ENCODE results near the gene JOSD1. TPM values are rescaled to one million over a fixed set of nuclear protein-coding genes. Genes with fewer than 3 reads are reported as not detected.

Gene JOSD1
- total and polyA plus RNA-seq, 4 donors = 3.4 to 20.6 (median 14.7) TPM

- TF ChIP-seq NR2F2 (IDR thresholded peaks at IDR 0.05) = no peak
- TF ChIP-seq JUND (IDR thresholded peaks at IDR 0.05) = no peak
- no peak for TF ChIP-seq REST (IDR thresholded peaks at IDR 0.05)
- no peak for TF ChIP-seq GABPA (IDR thresholded peaks at IDR 0.05 in 1 of 2, conservative IDR thresholded peaks at IDR 0.05 in 1 of 2)
- Histone ChIP-seq H3K4me3 (ENCODE audit: low read depth in 1 of 3, low read length in 3 of 3) (no peak overlapping the region), H3K9me3 (ENCODE audit: control insufficient read depth in 4 of 4, low read length in 3 of 4) (no peaks in the 10 kb centered on the region)
Measured at GRCh38 chr22:38730411-38730871, 29.7 kb upstream of the JOSD1 start.

DNA sequence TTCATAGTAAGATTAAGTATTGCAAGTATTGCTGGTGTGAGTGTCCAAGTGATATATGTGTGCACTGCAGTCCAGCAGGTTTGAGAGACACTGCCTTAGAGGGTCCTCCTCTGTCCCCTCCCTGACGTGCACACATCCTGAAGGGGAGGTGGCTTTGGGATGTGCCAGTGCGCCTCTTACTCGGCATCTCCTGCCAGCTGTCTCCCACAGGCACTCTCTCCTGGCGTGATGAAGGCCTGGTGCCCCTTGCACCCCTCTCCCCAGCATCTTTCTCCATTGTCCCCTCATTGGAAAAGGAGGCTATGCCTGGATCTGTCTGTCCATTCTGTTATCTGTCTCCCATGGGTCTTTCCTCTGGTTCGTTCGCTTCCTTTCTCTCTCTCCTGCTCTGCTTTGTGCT, 29.2 kb upstream of the JOSD1 start:
- no peak overlapping the region for H3K9ac ChIP-seq (ENCODE audit: low read depth in 1 of 2, low read length in 2 of 2)
- peaks cover 28 to 65% (median 44%) of the 10 kb centered on the region in 4 donors for H3K36me3 ChIP-seq (ENCODE audit: control insufficient read depth in 4 of 4, insufficient read depth in 3 of 4, low read depth in 1 of 4, low read length in 3 of 4)
- H3K27me3 ChIP-seq (ENCODE audit: control insufficient read depth in 4 of 4, insufficient read depth in 4 of 4, low read length in 3 of 4) = no peaks in the 10 kb centered on the region
- peaks cover 22 to 42% (median 36%) of the 10 kb centered on the region in 4 donors for H3K4me1 ChIP-seq (ENCODE audit: control insufficient read depth in 4 of 4, insufficient read depth in 4 of 4, low read length in 3 of 4)
- DNase-seq (ENCODE audit: low spot score) = no peak
- WGBS = 92% methylated on average over 6 of the region's 6 CpGs
- H3K27ac ChIP-seq (ENCODE audit: low read depth in 1 of 2, low read length in 2 of 2) = no peak overlapping the region
- no peak for TF ChIP-seq TAF1 (conservative IDR thresholded peaks at IDR 0.05)
- TF ChIP-seq NR2F2 (IDR thresholded peaks at IDR 0.05) = no peak
- TF ChIP-seq GABPA (IDR thresholded peaks at IDR 0.05 in 1 of 2, conservative IDR thresholded peaks at IDR 0.05 in 1 of 2) = no peak
- no peak for TF ChIP-seq JUND (IDR thresholded peaks at IDR 0.05)
- no peak for TF ChIP-seq FOXA2 (IDR thresholded peaks at IDR 0.05)
- no peak for TF ChIP-seq EGR1 (IDR thresholded peaks at IDR 0.05; ENCODE audit: low read depth in 2 of 2)
- TF ChIP-seq ZBTB33 (IDR thresholded peaks at IDR 0.05) = no peak
- TF ChIP-seq REST (IDR thresholded peaks at IDR 0.05) = no peak
- TF ChIP-seq HNF4G (IDR thresholded peaks at IDR 0.05) = no peak
- TF ChIP-seq RAD21 (IDR thresholded peaks at IDR 0.05) = no peak
- no peak for TF ChIP-seq FOXA1 (IDR thresholded peaks at IDR 0.05)
- TF ChIP-seq RXRA (IDR thresholded peaks at IDR 0.05) = no peak
- no peak for TF ChIP-seq SP1 (IDR thresholded peaks at IDR 0.05)
- TF ChIP-seq, protein P1, sequence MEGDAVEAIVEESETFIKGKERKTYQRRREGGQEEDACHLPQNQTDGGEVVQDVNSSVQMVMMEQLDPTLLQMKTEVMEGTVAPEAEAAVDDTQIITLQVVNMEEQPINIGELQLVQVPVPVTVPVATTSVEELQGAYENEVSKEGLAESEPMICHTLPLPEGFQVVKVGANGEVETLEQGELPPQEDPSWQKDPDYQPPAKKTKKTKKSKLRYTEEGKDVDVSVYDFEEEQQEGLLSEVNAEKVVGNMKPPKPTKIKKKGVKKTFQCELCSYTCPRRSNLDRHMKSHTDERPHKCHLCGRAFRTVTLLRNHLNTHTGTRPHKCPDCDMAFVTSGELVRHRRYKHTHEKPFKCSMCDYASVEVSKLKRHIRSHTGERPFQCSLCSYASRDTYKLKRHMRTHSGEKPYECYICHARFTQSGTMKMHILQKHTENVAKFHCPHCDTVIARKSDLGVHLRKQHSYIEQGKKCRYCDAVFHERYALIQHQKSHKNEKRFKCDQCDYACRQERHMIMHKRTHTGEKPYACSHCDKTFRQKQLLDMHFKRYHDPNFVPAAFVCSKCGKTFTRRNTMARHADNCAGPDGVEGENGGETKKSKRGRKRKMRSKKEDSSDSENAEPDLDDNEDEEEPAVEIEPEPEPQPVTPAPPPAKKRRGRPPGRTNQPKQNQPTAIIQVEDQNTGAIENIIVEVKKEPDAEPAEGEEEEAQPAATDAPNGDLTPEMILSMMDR (IDR thresholded peaks at IDR 0.05; ENCODE audit: low read depth, low read length, missing input control) = no peak
- no peak for TF ChIP-seq YY1 (IDR thresholded peaks at IDR 0.05)
- TF ChIP-seq, protein P2, sequence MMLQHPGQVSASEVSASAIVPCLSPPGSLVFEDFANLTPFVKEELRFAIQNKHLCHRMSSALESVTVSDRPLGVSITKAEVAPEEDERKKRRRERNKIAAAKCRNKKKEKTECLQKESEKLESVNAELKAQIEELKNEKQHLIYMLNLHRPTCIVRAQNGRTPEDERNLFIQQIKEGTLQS (IDR thresholded peaks at IDR 0.05) = no peak
- TF ChIP-seq MAX (IDR thresholded peaks at IDR 0.05) = no peak
- no peak for TF ChIP-seq HNF4A (conservative IDR thresholded peaks at IDR 0.05)
- H3K4me3 ChIP-seq (ENCODE audit: low read depth in 1 of 3, low read length in 3 of 3) = no peak overlapping the region
- H3K9me3 ChIP-seq (ENCODE audit: control insufficient read depth in 4 of 4, low read length in 3 of 4) = no peaks in the 10 kb centered on the region

More at GRCh38 chr22:38730411-38730871, 29.7 kb upstream of the JOSD1 start:
- WGBS = 96% methylated on average over 13 of the region's 13 CpGs
- no peak overlapping the region for H3K9ac ChIP-seq (ENCODE audit: low read depth in 1 of 2, low read length in 2 of 2)
- no peak for DNase-seq (ENCODE audit: low spot score)
- H3K27ac ChIP-seq (ENCODE audit: low read depth in 1 of 2, low read length in 2 of 2) = no peak overlapping the region
- no peaks in the 10 kb centered on the region for H3K27me3 ChIP-seq (ENCODE audit: control insufficient read depth in 4 of 4, insufficient read depth in 4 of 4, low read length in 3 of 4)
- H3K4me1 ChIP-seq (ENCODE audit: control insufficient read depth in 4 of 4, insufficient read depth in 4 of 4, low read length in 3 of 4) = peaks cover 26 to 47% (median 41%) of the 10 kb centered on the region in 4 donors
- peaks cover 28 to 63% (median 40%) of the 10 kb centered on the region in 4 donors for H3K36me3 ChIP-seq (ENCODE audit: control insufficient read depth in 4 of 4, insufficient read depth in 3 of 4, low read depth in 1 of 4, low read length in 3 of 4)

Data from liver (tissue), 9 donors.